ENCODE data around the gene GREM2. TPM values are rescaled to one million over a fixed set of nuclear protein-coding genes. Genes with fewer than 3 reads are reported as not detected.

The GREM2 gene
- total RNA-seq, 1 experiment from 2014 or later, result not detected

- Histone ChIP-seq H3K9me2 (replicated peaks; ENCODE audit: low read length) (no peaks in the 10 kb centered on the region), H3K79me2 (ENCODE audit: low read length) (no peaks in the 10 kb centered on the region), H3K27me3 (ENCODE audit: low read length) (peaks cover 82% of the 10 kb centered on the region), H3K36me3 (ENCODE audit: low read depth, low read length) (no peaks in the 10 kb centered on the region), H2AFZ (ENCODE audit: low read length) (no peak overlapping the region), H3K27ac (ENCODE audit: low read length) (no peak overlapping the region), H3K4me1 (ENCODE audit: insufficient read depth, low read length) (no peaks in the 10 kb centered on the region), H3F3A (ENCODE audit: low read length, unreplicated experiment) (no peaks in the 10 kb centered on the region), H3K4me2 (ENCODE audit: low read length) (no peak overlapping the region), H3K9me3 (ENCODE audit: low read length) (no peaks in the 10 kb centered on the region), H4K20me1 (ENCODE audit: low read length) (no peaks in the 10 kb centered on the region), H3K9ac (ENCODE audit: low read length) (no peak overlapping the region), H3K4me3 (ENCODE audit: low read length) (no peak overlapping the region)
- no peak for ATAC-seq
- no peak for TF ChIP-seq EZH2 (IDR thresholded peaks at IDR 0.05; ENCODE audit: low read length, unreplicated experiment)
- TF ChIP-seq EZH2phosphoT487 (IDR thresholded peaks at IDR 0.05; ENCODE audit: borderline replicate concordance, low read length), result no peak
- TF ChIP-seq, protein P1, sequence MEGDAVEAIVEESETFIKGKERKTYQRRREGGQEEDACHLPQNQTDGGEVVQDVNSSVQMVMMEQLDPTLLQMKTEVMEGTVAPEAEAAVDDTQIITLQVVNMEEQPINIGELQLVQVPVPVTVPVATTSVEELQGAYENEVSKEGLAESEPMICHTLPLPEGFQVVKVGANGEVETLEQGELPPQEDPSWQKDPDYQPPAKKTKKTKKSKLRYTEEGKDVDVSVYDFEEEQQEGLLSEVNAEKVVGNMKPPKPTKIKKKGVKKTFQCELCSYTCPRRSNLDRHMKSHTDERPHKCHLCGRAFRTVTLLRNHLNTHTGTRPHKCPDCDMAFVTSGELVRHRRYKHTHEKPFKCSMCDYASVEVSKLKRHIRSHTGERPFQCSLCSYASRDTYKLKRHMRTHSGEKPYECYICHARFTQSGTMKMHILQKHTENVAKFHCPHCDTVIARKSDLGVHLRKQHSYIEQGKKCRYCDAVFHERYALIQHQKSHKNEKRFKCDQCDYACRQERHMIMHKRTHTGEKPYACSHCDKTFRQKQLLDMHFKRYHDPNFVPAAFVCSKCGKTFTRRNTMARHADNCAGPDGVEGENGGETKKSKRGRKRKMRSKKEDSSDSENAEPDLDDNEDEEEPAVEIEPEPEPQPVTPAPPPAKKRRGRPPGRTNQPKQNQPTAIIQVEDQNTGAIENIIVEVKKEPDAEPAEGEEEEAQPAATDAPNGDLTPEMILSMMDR (conservative IDR thresholded peaks at IDR 0.05; ENCODE audit: low read depth, low read length), result no peak
- ChIA-PET POLR2A (ENCODE audit: unreplicated experiment) (no interaction called here), CTCF (no interaction called here)
- intact Hi-C loops (cut with micrococcal nuclease), result no loop called here
- no TSS peak for BruUV-seq (replicated peaks)
- DNase-seq, result no peak
These were observed 38.9 kb upstream of the GREM2 start for GRCh38 chr1:240650877-240651276.

- no peaks in the 10 kb centered on the region for H4K20me1 ChIP-seq (ENCODE audit: low read length)
- H3K4me2 ChIP-seq (ENCODE audit: low read length), result no peak overlapping the region
- H3K4me1 ChIP-seq (ENCODE audit: insufficient read depth, low read length), result no peaks in the 10 kb centered on the region
- DNase-seq, result no peak
- H3K27me3 ChIP-seq (ENCODE audit: low read length), result peaks cover 74% of the 10 kb centered on the region
- no peak for ATAC-seq
- TF ChIP-seq EZH2phosphoT487 (IDR thresholded peaks at IDR 0.05; ENCODE audit: borderline replicate concordance, low read length) (no peak), EZH2 (IDR thresholded peaks at IDR 0.05; ENCODE audit: low read length, unreplicated experiment) (no peak)
- TF ChIP-seq, protein P1 (conservative IDR thresholded peaks at IDR 0.05; ENCODE audit: low read depth, low read length), result no peak
- no peaks in the 10 kb centered on the region for H3K79me2 ChIP-seq (ENCODE audit: low read length)
- BruUV-seq (replicated peaks), result no TSS peak
- no peak overlapping the region for H2AFZ ChIP-seq (ENCODE audit: low read length)
- H3K27ac ChIP-seq (ENCODE audit: low read length), result no peak overlapping the region
- no peaks in the 10 kb centered on the region for H3K36me3 ChIP-seq (ENCODE audit: low read depth, low read length)
- intact Hi-C loops (cut with micrococcal nuclease), result no loop called here
- H3K4me3 ChIP-seq (ENCODE audit: low read length), result no peak overlapping the region
- ChIA-PET POLR2A (ENCODE audit: unreplicated experiment) (no interaction called here), CTCF (no interaction called here)
- no peak overlapping the region for H3K9ac ChIP-seq (ENCODE audit: low read length)
- H3K9me3 ChIP-seq (ENCODE audit: low read length), result no peaks in the 10 kb centered on the region
- no peaks in the 10 kb centered on the region for H3F3A ChIP-seq (ENCODE audit: low read length, unreplicated experiment)
- no peaks in the 10 kb centered on the region for H3K9me2 ChIP-seq (replicated peaks; ENCODE audit: low read length)
These were observed 38.1 kb upstream of the GREM2 start for GRCh38 chr1:240649733-240650721.
